ENCODE measurements around the gene LIN28A. TPM values are rescaled to one million over a fixed set of nuclear protein-coding genes. Genes with fewer than 3 reads are reported as not detected.
A peak's percentile ranks its signal among the peaks of the same experiment; 100 is the strongest.

The LIN28A gene
- total RNA-seq, 1 donor: not detected

DNA sequence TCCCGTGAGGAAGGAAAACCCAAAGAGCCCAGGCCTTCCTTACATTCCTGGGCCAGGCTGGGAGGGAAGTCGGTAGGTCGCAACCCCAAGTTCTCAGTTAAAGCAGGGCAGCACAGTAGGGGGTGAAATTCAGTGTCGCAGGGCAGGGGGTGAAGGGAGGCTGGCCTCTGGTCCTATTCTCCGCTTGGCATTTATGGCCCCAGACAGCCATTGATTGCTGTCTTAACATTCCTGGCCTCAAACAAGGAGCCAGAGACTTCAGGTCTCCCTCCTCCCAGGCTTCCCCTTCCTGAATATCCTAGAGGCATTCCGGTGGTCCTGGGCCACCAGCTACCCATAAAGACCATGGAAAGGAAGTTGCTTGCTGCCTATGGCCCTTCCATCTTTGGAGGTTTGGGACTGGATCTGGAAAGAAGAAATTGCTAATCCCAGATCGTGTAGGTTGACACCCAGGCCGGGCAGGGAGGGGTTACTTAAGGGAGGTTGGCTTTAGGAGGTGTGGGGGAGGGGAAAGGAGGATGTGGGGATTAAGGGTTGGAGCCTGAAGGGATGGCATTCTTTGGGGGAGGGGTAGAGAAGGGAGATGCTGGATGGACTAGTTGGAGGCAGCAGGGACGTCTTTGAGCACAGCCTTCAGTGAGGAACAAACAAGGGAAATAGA lies 1.7 kb downstream of the LIN28A start:
- DNase-seq (ENCODE audit: low read depth): no peak
- H3K4me3 ChIP-seq (ENCODE audit: low read depth, low read length): no peak overlapping the region
- TF ChIP-seq, protein P1, sequence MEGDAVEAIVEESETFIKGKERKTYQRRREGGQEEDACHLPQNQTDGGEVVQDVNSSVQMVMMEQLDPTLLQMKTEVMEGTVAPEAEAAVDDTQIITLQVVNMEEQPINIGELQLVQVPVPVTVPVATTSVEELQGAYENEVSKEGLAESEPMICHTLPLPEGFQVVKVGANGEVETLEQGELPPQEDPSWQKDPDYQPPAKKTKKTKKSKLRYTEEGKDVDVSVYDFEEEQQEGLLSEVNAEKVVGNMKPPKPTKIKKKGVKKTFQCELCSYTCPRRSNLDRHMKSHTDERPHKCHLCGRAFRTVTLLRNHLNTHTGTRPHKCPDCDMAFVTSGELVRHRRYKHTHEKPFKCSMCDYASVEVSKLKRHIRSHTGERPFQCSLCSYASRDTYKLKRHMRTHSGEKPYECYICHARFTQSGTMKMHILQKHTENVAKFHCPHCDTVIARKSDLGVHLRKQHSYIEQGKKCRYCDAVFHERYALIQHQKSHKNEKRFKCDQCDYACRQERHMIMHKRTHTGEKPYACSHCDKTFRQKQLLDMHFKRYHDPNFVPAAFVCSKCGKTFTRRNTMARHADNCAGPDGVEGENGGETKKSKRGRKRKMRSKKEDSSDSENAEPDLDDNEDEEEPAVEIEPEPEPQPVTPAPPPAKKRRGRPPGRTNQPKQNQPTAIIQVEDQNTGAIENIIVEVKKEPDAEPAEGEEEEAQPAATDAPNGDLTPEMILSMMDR (IDR thresholded peaks at IDR 0.05; ENCODE audit: insufficient read depth, low read depth, low read length): no peak

DNA sequence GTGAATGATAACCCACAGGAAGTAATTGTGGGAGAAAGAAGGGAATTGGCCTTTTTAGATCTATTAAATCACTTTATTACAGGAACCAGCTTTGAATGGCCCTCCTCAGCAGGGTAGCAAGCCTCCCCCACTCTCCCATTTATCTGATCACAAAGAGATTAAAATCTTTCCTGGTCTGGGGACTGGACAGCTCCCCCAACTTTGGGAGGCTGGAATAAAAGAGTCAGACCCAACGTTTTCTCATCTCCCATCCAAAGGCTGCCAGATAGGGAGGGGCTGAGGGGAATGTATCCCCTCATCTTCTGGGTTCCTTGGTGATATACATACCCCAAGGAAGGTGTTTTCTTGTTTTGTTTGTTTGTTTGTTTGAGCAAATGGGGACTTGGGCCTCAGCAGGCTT lies 2.4 kb downstream of the LIN28A start:
- TF ChIP-seq, protein P1 (IDR thresholded peaks at IDR 0.05; ENCODE audit: insufficient read depth, low read depth, low read length): no peak
- no peak for DNase-seq (ENCODE audit: low read depth)
- H3K4me3 ChIP-seq (ENCODE audit: low read depth, low read length): no peak overlapping the region

DNA sequence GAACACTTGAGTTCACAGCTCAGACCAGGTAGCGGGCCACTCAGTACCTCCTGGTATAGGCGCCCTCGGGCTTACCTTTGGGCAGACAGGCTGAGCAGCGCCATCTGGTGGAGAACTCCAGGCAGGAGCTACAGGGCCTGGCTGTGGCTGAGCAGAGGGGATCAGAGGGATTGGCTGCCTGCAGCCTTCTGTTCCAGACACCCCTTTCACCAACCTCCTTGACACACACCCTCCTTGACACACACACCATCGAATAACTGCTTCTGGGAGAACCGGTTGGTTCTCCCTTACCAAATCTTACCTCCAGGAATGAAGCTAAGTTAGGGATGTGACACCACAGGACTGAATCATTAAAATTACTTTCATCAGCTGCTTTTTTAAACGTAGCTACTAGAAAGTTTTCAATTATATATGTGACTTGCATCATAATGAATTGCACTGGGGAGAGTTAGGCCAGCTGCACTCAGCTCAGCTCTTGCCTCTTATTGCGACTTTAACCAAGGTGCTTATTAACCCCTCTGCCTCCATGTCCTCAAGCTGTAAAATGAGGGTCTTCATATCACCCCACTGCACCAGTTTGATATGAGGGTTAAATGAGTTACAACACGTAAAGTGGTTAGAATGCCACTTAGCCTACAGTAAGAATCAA lies 6.6 kb downstream of the LIN28A start:
- TF ChIP-seq, protein P1 (IDR thresholded peaks at IDR 0.05; ENCODE audit: insufficient read depth, low read depth, low read length): peak; percentile 91
- H3K4me3 ChIP-seq (ENCODE audit: low read depth, low read length): no peak overlapping the region
- peak; percentile 71 for DNase-seq (ENCODE audit: low read depth)

DNA sequence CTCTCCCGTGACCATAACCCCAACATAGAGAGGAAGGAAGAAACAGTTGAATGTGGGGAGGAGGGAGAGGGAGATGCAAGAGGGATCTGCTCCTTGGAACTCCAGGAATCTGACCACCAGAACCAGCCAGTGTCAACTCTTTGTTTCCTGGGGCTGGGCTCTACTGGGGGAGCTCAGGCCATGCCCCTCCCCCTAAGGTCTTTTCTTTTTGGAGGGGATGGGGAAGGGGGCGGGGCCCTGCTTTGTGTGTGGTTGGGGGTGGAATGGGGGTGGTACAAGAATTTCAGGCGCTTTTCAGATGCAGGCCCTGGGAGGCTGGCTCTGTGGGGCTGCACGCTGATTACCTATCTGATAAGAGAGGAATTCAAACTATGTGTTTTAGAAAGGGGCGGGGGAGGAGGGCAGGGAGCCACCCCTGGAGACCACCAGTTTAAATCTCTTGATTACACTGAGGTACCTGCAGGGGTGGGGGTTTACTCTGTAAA lies 8.3 kb downstream of the LIN28A start:
- no peak overlapping the region for H3K4me3 ChIP-seq (ENCODE audit: low read depth, low read length)
- no peak for DNase-seq (ENCODE audit: low read depth)
- TF ChIP-seq, protein P1 (IDR thresholded peaks at IDR 0.05; ENCODE audit: insufficient read depth, low read depth, low read length): no peak

DNA sequence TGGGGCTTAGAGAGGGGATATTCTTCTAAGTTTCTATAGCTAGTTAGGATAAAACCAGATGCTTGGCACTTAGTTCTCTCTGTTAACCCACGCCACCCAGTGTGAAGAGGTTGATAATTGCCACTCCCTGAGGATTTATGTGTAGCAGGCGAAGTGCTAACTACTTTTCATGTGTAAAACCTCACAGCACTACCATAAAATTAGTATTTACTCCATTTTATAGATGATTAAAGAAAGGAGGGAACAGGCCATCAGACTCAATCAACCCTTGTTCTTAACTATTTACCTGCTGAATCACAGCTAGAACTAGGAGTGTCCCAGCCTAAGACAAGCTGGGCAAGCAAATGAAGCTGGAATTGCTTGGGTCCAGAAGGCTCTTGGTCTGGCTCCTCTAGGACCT lies 8.9 kb downstream of the LIN28A start:
- no peak for DNase-seq (ENCODE audit: low read depth)
- no peak overlapping the region for H3K4me3 ChIP-seq (ENCODE audit: low read depth, low read length)
- TF ChIP-seq, protein P1 (IDR thresholded peaks at IDR 0.05; ENCODE audit: insufficient read depth, low read depth, low read length): no peak

DNA sequence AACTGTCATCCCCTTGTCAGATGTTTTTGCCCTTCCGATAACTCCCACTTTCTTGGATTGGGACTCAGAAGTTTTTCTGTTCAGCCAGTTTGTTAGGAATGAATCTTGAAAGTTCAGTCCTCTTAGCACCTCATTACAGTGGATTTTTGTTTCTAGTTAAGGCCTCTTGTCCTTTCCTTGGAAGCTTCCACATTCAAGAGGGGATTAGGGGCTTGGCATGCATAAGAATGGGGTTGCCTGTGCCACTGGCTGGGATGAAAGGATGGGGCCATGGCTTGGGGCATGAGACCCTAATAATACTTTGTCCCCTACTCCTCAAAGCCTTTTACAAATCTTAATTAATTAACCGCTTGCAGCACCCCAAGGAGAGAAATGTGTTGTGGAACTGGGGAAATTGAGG lies 19.1 kb downstream of the LIN28A start:
- DNase-seq (ENCODE audit: low read depth): no peak
- H3K4me3 ChIP-seq (ENCODE audit: low read depth, low read length): no peak overlapping the region
- TF ChIP-seq, protein P1 (IDR thresholded peaks at IDR 0.05; ENCODE audit: insufficient read depth, low read depth, low read length): no peak

All from fibroblast of villous mesenchyme (primary cell).